GM18511 (cell line): ENCODE data around the gene CPLX3.
"Not testable (repeated sequence)": the region's sequence is repeated elsewhere in the genome, so short reads cannot be mapped to it uniquely, and the experiment has no call there.

Experiments
- ATAC-seq: cut with Tn5 transposase; IDR thresholded peaks from one replicate; pipeline ENCODE4 v1.9.1; 2021; ENCODE audit warnings: mild to moderate bottlenecking, moderate library complexity; ENCODE audit not compliant: unreplicated experiment

Gene CPLX3

GRCh38 chr15:74826364-74826819, at the start of gene CPLX3:
TSS of gene CPLX3 (plus strand) at chr15:74826627. CDS start at chr15:74826704, 77 bp downstream.
- ATAC-seq: no peak

GRCh38 chr15:74776821-74777768, 49.3 kb upstream of the CPLX3 start:
- peak; percentile 43 for ATAC-seq

- no peak for ATAC-seq
These were observed 48.4 kb upstream of the CPLX3 start for GRCh38 chr15:74777769-74778598.

DNA sequence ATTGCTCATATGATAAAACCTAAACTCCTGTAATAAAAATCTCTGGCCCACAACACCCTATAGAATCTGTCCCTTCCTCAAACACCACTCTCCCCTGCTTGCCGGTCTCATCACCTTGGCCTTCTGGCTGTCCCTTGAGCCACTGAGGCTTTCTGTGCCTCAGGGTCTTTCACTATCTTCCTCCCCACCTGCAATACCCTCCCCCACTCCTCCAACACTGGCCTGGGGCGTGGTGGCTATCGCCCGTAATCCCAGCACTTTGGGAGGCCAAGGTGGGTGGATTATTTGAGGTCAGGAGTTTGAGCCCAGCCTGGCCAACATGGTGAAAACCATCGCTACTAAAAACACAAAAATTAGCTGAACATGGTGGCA, 47.8 kb upstream of the CPLX3 start:
- no peak for ATAC-seq

- ATAC-seq: no peak
These were observed 47.2 kb upstream of the CPLX3 start for GRCh38 chr15:74779162-74779648.

DNA sequence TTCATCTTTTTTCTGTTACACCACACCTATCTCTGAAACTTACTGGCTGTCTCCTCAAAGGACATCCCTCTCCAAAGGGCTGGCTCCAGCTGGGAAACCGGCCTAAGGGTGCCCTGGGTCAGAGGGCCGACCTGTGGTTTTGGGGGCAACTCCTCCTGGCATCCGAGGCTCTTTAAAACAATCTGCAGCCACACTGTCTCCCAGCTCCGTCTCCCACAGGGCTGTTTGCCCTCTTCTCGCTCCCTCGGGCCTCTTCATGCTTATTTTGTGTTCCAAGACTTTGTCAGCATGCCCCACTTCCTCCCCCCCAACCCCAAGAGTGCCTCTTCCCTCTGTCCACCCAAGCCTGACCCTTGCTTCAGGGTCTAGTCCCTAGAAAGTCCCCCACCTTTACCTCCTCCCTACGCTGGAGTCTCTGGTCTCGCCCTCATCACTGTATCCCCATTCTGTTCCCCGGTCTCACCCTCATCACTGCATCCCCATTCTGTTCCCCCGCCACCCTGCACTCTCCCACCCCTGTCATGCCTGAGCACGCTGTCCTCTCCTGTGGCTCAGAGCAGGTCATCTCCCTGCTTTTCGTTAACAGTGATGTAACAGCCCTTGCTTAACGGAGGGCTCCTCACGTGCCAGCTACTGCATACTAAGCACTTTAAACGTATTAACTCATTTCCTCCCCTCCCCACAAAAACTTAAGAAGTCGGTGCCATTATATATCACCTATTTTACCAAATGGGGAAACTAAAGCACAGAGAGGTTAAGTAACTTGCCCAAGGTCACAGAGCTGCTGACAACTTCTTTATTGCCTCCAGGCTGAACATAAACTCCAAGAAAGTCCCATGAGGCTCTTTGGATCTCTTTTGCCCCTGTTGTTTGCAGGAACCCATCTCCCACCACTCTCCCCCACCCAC, 45.6 kb upstream of the CPLX3 start:
- ATAC-seq: no peak

- peak; percentile 43 for ATAC-seq
These were observed 44.8 kb upstream of the CPLX3 start, which contains the start of gene CSK for GRCh38 chr15:74781431-74782258. TSS of gene CSK (plus strand) at chr15:74782080. CDS start at chr15:74798298, 16,218 bp downstream.

- peak; percentile 13 for ATAC-seq
These were observed 44.0 kb upstream of the CPLX3 start for GRCh38 chr15:74782259-74783071.

- ATAC-seq: no peak
These were observed 43.2 kb upstream of the CPLX3 start for GRCh38 chr15:74783072-74783807.

GRCh38 chr15:74783808-74784175, 42.6 kb upstream of the CPLX3 start:
- ATAC-seq: no peak

GRCh38 chr15:74784426-74785193, 41.8 kb upstream of the CPLX3 start:
- ATAC-seq: no peak

- ATAC-seq: no peak
These were observed 41.0 kb upstream of the CPLX3 start for GRCh38 chr15:74785194-74786032.

DNA sequence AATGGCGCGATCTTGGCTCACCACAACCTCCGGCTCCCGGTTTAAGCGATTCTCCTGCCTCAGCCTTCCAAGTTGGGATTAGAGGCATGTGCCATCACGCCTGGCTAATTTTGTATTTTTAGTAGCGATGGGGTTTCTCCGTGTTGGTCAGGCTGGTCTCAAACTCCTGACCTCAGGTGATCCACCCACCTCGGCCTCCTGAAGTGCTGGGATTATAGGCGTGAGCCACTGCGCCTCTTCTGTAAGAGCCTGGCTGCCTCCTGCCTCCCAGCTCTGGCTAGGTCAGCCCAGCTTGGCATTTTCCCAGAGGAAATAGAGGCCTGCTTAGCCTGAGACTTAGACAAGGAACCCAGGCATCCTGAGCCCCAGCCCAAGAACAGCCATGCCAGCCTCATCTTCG, 40.3 kb upstream of the CPLX3 start:
- not testable (repeated sequence) for ATAC-seq

DNA sequence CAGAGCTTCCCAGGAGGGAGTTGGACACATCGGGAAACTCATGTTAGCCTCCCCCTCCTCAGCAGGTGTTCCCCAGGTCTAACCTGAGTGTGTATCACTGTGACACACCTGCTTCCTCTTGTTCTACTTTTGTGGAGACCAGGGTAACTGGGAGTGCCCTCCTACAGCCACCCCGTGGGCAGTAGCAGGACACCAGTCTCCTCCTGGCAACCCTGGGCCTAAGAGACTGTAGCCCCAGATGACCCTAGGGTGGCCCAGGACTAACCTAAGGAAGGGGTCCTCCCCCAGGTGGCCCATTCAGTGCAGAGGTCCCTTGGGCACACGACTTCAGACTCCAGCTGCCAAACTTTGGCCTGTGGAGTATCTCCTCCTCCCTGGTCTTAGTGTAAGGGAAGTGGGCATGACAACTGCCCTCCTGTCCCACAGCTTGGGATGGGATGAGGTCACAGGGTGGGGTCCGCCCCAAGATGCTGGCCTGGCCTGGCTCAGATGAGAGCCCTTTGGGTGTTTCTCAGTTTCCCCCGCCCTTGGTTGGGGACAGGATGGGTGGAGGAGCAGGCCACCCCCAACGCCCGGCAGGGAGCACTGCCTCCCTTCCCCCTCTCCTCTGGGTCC, 39.8 kb upstream of the CPLX3 start:
- no peak for ATAC-seq

DNA sequence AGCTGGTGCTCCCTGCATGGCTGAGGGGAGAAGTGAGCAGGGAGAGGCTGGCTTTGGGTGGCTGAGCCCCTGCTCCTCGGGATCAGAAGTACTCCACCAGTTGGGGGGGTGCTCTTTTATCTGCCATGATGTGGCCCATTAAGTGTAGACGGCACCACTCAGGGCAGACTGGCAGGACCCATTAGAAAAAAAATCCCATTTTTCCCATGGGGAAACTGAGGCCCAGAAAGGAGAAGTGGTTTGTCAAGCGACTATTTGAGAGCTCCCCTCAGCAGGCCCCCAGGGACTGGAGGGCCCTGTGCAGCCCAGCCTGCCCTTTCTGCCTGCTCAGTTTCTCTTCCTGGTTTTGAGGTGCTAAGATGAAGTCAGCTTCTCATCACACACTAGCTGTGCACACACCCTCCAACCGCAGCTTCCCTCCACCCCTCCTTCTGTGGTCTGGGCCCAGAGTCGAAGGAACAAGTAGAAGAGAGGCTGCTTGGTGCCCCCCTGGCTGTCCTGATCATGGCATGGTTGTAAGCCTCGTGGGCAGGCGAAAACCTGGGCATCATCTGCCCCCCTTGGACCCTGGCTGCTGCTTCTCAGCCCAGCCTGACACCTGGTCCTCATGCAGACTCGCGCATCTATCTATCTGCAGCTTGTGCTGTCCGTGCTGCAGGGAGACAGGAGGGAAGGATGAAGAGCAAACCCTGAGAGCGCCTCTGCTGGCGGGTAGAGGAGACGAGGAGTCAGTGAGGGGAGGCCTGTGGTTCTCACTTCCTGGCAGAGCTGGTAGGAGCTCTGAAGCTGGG, 39.0 kb upstream of the CPLX3 start:
- ATAC-seq: peak; percentile 52
